NCI-H2107 treated with DMSO at 0.1 percent for 48 hours (cell line): Measurements from ENCODE around the gene ADIRF.
A peak's percentile ranks its signal among the peaks of the same experiment; 100 is the strongest.
"Not testable (repeated sequence)": the region's sequence is repeated elsewhere in the genome, so short reads cannot be mapped to it uniquely, and the experiment has no call there.

ENCODE experiments used
- DNase-seq: peaks from one replicate; lab custom pipeline; 2025; ENCODE audit not compliant: unreplicated experiment; lab: John Stamatoyannopoulos, UW

The ADIRF gene

GRCh38 chr10:86945361-86946212 is 22.7 kb upstream of the ADIRF start:
- DNase-seq: peak; percentile 13

DNA sequence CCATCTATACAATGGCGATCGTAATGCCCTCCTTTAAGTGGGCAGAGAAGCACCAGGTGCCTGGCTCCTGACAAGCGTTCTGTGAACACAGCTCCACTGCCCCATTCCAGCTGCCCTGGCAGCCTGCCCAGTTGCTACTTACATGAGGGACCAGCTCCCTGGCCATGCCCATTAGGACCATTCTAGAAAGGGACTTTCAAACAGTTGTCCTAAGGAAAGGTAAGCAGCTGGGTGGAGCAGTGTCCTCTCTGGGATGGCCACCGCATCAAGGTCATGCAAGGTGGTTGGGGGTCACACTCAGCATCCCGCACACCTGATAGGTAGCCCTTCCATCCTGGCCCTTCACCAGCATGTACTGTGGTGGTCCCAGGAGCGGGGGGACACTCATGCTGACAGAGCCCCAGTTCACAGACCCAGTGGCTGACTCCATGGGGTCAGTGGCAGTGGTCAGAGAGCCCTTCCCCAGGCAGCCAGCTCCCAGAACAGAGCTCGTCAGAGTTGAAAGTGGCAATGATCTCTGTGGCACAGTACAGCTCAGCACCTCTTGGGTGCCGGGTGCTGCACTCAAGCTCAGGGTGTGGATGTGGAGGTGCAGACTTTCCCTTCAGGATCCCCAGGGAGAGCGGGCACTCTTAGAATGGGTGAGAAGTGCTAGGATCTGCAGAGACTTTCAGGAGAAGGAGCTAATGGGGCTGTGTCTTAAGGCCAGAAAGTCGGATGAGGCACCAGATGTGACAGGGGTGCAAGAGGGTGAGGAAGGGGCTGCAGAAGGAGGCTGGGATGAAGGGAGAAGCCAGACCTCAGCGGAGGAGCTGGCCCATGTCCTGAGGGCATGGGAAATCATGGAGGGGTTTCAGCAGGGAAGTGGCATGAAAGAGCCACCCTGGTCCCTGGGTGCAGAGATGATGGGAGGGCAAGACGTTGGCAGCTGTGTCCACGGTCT is 21.8 kb upstream of the ADIRF start:
- peak; percentile 21 for DNase-seq

DNA sequence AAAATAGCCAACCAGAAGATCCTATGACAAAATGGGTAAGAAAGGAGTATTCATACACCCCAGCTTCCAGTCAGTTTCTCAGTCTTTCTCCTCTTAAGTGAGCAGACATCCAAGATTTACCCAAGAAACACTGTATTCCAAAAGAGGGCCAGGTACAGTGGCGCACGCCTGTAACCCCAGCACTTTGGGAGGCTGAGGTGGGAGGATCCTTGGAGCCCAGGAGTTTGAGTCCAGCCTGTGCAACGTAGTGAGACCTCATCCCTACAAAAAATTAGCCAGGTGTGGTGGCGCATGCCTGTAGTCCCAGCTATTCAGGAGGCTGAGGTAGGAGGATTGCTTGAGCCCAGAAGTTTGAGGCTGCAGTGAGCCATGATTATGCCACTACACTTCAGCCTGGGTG is 20.5 kb upstream of the ADIRF start:
- DNase-seq: not testable (repeated sequence)

- no peak for DNase-seq
Observed at GRCh38 chr10:86950349-86950748, 17.9 kb upstream of the ADIRF start.

GRCh38 chr10:86951184-86951761 is 17.0 kb upstream of the ADIRF start:
- no peak for DNase-seq

GRCh38 chr10:86952106-86952505 is 16.2 kb upstream of the ADIRF start:
- no peak for DNase-seq

GRCh38 chr10:86952697-86953096 is 15.6 kb upstream of the ADIRF start:
- DNase-seq: not testable (repeated sequence)

- no peak for DNase-seq
Observed at GRCh38 chr10:86953747-86954680, 14.3 kb upstream of the ADIRF start.

- no peak for DNase-seq
Observed at GRCh38 chr10:86954681-86955500, 13.4 kb upstream of the ADIRF start.

GRCh38 chr10:86955501-86956194 is 12.6 kb upstream of the ADIRF start:
- no peak for DNase-seq

GRCh38 chr10:86956195-86956847 is 12.0 kb upstream of the ADIRF start:
- no peak for DNase-seq

- DNase-seq: no peak
Observed at GRCh38 chr10:86956848-86957448, 11.3 kb upstream of the ADIRF start.

DNA sequence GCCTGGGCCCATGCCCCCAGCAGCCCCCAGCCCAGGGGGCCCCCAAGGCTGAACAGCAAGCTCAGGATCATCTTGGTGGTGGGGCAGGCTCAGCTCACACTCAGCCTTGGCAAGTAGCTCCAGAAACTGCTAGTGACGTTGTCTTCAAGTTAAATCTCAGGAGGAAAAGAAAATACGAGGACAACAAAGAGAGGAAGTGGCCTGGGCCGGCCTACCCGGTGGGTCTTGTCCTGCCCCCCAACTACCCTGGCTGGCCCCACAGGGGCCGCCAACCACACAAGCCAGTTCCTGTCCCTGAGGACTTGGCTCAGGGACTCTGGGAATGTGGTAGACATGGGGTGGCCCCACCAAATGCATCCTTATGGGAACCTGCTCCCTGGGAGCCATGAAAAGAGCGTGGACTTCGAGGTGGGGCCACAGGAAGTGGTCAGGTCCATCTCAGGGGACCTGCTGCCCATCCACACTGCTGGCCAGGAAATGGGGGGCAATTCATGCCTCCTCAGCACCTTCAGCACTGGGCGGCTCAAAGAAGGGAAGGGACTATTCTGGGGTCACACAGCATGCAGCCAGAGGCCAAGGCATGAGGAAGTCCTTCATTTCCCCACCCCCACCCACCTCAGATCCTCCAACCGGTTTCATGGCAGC is 10.7 kb upstream of the ADIRF start, which contains the start of gene MMRN2:
MMRN2 (minus strand) TSS at position 145 of the 645 bp plus-strand sequence; CDS start at position 71, 74 bp downstream.
- DNase-seq: no peak

DNA sequence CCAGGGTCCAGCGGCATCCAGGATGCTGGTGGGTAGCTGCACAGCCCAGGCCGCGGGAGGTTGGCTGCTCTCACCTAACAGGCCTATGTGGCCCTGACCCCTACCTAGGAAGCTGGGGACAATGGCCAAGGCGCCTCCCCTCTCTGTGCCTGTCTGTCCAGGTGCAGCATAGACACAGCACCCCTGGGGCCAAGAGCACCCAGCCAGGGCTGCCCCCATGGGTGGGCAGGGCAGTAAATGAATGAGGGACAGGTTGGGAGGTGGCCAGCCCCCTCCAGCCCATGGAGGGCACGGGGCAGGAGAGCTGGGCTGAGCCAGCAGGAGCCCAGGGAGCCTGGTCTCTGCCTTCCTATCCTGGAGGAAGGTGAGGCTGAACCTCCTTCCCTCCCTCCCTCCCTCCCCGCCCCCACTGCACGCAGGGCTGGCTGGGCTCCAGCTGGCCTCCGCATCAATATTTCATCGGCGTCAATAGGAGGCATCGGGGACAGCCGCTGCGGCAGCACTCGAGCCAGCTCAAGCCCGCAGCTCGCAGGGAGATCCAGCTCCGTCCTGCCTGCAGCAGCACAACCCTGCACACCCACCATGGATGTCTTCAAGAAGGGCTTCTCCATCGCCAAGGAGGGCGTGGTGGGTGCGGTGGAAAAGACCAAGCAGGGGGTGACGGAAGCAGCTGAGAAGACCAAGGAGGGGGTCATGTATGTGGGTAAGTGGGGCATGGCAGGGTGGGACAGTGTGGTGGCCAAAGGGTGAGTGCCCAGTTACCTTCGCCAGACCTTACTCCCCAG is 10.0 kb upstream of the ADIRF start, which contains the start of gene SNCG:
SNCG (plus strand) TSS at position 484 of the 785 bp plus-strand sequence; CDS start at position 583, 99 bp downstream.
- no peak for DNase-seq

DNA sequence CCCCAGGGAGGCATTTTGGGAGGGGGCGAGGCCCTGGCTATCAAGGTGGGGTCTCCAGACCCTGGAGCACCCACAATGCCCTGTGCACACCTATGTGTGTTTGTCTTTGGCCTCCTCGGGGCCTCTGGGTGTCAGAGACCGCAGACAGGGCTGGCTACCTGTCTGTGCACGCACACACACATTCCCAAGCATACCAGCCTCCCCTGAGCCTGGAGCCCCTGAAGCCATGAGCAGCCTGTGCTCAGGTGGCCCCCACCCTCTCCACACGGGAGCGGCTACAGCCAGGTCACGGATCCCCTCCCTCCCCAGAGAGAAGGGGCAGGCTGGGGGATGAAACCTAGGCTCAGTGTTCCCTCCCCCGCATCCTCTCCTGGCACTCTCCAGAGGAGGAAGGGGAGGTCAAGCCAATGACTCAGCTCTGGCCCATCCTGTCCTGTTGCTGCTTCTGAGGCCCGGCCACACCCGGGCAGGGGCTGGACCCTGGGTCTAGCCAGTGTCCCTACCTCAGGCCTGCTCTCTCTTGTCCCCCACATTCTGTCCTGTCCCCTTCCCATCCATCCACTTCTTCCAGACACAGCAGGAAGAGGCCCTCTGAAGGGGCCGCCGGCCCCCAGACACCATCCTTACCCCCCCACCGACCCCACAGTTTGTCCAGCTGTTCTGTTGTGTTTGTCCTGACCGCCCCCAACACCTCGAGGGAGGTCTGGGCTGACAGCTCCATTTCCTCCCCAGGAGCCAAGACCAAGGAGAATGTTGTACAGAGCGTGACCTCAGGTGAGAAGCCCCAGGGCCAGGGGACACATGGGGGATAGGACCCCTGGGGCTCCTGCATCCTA is 9.2 kb upstream of the ADIRF start:
- DNase-seq: no peak

- DNase-seq: no peak
Observed at GRCh38 chr10:86959737-86960002, 8.6 kb upstream of the ADIRF start.
